HEK293T (cell line): ENCODE measurements around the gene C22orf15.

Source experiments
- ARNT ChIP-seq: fragments of 450-650 bp; IDR thresholded peaks from 2 replicates; pipeline ENCODE4 v1.6.1; 2017; ENCODE audit warnings: mild to moderate bottlenecking
- BHLHE40 ChIP-seq: fragments of 450-650 bp; IDR thresholded peaks from 2 replicates; pipeline ENCODE4 v1.6.1; 2016; ENCODE audit warnings: mild to moderate bottlenecking, moderate library complexity, borderline replicate concordance
- ELF4 ChIP-seq: fragments of 450-650 bp; IDR thresholded peaks from 2 replicates; pipeline ENCODE4 v1.6.1; 2017; ENCODE audit warnings: antibody characterized with exemption
- FOXA1 ChIP-seq: fragments of 450-650 bp; IDR thresholded peaks from 2 replicates; pipeline ENCODE4 v1.6.1; 2016; ENCODE audit warnings: mild to moderate bottlenecking
- FOXM1 ChIP-seq: fragments of 450-650 bp; IDR thresholded peaks from 2 replicates; pipeline ENCODE4 v1.6.1; 2017; ENCODE audit warnings: mild to moderate bottlenecking, borderline replicate concordance
- HDGF ChIP-seq: fragments of 450-650 bp; IDR thresholded peaks from 2 replicates; pipeline ENCODE4 v1.6.1; 2017; ENCODE audit warnings: antibody characterized with exemption, borderline replicate concordance
- L3MBTL2 ChIP-seq: fragments of 450-650 bp; conservative IDR thresholded peaks from 2 replicates; pipeline ENCODE4 v1.6.1; 2016; ENCODE audit warnings: mild to moderate bottlenecking
- LEF1 ChIP-seq: fragments of 450-650 bp; IDR thresholded peaks from 2 replicates; pipeline ENCODE4 v1.6.1; 2017; ENCODE audit warnings: mild to moderate bottlenecking, borderline replicate concordance
- NFRKB ChIP-seq: fragments of 450-650 bp; IDR thresholded peaks from 2 replicates; pipeline ENCODE4 v1.6.1; 2016; ENCODE audit warnings: mild to moderate bottlenecking, moderate library complexity
- PKNOX1 ChIP-seq: fragments of 450-650 bp; IDR thresholded peaks from 2 replicates; pipeline ENCODE4 v1.6.1; 2016
- SP1 ChIP-seq: fragments of 450-650 bp; IDR thresholded peaks from 2 replicates; pipeline ENCODE4 v1.6.1; 2017
- SUZ12 ChIP-seq: fragments of 450-650 bp; IDR thresholded peaks from 2 replicates; pipeline ENCODE4 v1.6.1; 2016; ENCODE audit warnings: mild to moderate bottlenecking
- TARDBP ChIP-seq: fragments of 450-650 bp; IDR thresholded peaks from 2 replicates; pipeline ENCODE4 v1.6.1; 2016

- no peak for TF ChIP-seq NFRKB
- TF ChIP-seq SP1 = no peak
- TF ChIP-seq LEF1 = no peak
- TF ChIP-seq ELF4 = no peak
- no peak for TF ChIP-seq BHLHE40
- no peak for TF ChIP-seq FOXM1
- no peak for TF ChIP-seq FOXA1
- no peak for TF ChIP-seq SUZ12
- TF ChIP-seq L3MBTL2 = no peak
- no peak for TF ChIP-seq HDGF
- no peak for TF ChIP-seq ARNT
- no peak for TF ChIP-seq PKNOX1
- no peak for TF ChIP-seq TARDBP
These were observed 12.2 kb downstream of the C22orf15 start for GRCh38 chr22:23774922-23775436.
